Measurements from ENCODE around the gene TGIF2.
"Not testable (repeated sequence)": the region's sequence is repeated elsewhere in the genome, so short reads cannot be mapped to it uniquely, and the experiment has no call there.

Gene TGIF2

DNA sequence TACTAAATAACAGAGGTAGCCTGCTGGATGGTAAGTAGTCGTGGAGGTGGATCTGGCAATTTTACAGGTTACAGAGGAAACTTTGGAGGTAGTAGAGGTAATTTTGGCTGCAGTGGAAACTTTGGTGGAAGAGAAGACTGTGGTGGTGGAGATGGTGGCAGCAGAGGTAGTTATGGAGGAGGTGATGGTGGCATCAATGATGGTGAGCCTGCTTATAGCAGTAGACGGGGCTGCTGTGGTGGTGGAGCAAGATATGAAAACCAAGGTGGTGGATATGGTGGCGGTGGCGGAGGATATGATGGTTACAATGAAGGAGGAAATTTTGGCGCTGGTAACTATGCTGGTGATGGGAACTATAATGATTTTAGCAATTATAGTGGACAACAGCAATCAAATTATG lies 47.5 kb downstream of the TGIF2 start:
- DNase-seq, result no peak

DNA sequence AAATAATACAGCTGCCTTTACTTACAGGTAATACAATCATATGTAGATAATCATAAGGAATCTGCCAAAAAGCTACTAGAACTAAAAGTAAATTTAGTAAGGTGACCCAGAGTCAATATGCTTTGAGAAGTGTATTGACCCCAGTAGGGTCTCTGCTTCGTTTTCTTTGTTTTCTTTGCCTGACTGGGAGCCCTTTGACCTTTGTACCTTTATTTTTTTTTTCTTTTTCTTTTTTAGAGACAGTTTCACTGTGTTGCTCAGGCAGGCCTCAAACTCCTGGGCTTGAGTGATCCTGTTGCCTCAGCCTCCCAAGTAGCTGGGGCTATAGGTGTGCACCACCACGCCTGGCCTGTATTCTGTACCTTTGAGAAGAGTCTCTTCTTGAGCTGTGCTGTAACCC lies 50.0 kb downstream of the TGIF2 start:
- no peak for DNase-seq

DNA sequence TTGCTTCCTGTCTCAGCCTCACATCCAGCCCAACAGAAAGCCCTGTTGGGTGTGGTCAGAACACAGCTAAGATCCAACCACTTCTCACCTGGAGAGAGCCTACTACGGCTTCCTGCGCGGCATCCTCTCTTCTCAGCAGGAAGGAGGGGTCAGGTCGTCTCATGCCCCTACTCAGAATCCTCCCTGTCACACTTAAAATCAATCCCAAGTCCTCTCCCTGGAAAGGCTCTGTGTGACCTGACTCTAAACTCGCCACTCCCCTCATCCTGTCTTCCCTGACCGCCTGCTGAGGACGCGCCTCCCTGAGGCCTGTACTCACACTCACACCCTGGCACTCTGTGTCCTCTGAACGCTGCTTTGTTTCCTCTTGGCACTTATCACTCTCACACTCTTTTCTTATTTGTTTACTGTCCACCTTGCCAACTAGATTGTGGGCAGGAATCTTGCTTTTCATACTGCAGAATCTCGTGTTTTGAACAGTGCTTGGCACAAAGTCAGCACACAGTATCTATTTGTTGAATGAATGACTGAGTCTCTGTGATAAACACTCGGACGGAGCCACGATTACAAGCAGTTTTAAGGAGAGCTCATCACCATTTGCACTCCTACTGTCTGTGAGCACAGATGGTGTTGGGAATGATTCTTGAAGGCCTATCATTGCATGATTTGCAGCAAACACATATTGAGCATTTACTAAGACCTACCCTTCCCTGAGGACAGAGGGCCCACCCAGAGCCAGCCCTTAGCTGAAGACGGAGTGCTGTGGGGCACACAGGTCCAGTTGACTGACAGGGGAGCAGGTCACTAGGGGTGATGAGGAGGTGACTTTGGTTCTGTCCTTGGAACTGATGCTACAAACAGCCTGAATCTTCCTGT lies 50.9 kb downstream of the TGIF2 start:
- DNase-seq, result no peak

DNA sequence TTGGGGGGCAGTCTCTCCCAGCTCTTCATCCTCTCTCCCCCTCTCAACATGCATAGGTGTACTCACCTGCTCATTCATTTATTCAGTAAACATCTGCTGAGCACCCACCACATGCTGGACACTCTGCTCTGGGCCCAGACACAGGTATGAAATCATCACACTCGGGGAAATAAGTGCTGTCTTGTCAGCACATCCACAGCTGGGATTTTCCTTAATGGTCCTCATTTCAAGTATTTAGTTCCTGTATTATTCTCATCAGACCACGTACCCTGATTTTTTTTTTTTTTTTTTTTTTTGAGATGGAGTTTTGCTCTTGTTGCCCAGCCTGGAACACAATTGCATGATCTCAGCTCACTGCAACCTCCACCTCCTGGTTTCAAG lies 51.5 kb downstream of the TGIF2 start:
- no peak for DNase-seq

DNA sequence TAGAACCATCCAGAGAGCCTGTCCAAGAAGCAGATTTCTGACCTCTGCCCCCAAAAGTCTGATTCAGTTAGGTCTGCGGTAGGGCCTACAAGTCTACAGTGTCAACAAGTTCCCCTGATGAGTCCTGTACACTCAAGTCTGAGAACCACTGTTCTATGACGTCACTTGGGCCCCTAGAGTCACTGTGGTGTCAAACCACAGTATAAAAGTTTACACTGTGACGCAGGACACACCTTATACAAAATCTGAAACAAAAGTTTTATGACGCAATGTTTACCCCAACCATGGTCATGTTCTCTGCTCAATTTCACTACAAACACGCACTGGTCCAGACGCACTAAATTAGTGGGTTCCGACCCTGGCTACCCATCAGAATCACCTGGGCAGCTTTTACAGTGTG lies 54.7 kb downstream of the TGIF2 start:
- peak; percentile 42 for DNase-seq

DNA sequence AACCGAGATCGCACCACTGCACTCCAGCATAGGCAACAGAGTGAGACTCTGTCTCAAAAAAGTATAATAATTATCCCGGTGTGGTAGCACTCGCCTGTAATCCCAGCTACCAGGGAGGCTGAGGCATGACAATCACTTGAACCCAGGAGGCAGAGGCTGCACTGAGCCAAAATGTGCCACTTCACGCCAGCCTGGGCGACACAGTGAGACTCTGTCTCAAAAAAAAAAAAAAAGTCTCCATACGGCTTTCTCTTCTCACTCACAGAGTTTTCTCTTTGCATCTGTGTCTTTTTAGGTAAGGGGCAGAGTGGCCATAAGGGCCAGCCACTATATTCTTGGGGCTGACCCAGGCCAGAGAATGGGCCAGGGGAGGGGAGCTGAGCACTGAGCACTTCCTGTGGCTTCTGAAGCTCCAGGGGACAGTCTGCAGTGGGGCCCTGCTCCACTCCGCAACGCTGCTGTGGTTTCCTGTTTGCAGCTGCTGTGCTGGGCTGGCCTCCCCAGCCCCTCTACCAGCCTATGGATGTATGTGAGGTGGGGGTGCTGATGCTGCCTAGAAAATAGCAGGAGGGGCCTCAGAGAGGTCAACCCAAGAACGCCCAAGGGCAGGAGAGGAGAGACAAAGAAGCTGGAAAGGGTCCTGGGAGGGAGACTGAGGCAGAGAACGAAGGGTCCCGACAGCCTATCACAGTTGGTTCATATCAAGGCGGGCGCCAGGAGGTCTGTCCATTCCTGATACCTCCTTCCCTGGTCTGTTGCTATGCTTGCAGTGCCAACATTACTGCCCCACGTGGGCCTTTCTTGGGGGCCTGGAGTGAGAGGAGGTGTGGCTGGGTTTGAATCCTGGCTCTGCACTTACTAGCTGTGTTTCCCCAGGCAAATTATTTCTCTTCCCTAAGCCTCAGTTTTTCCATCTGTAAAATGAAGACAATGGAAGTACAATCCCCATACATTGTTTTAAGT lies 56.6 kb downstream of the TGIF2 start:
- DNase-seq, result peak; percentile 56

DNA sequence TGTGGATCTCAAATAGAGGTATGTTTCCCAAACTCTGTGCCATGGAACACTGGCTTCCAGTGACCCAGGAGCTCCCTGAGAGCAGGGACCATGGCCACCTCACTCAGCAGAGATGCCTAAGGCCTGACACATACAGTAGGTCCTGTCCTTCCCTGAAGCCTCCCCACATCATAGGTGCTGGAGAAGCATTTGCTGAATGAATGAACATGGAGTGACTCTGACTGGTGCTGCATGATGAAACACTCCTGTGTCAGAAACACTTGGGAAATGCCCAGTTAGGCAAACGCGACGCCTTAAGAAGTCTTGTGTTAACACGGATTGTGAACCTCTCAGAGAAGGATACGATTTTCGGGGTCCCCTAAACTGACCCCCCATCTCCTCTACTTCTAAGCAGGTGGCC lies 58.2 kb downstream of the TGIF2 start:
- no peak for DNase-seq

DNA sequence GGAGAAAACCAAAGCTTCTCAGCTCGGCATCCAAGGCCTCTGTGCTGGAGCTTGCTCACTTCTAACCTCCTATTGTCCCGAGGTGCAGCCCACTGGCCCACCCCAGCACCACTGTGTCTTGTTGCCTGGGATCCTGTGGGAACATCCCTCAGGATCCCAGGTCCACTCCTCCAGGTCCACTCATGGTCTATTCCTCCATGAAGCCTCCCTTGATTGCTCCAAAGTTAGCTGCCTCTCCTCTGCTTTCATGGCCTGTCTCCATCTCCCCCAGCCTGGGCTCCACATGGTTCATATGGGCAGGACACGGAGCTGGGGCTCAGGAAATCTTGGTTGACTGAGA lies 58.7 kb downstream of the TGIF2 start:
- no peak for DNase-seq

DNA sequence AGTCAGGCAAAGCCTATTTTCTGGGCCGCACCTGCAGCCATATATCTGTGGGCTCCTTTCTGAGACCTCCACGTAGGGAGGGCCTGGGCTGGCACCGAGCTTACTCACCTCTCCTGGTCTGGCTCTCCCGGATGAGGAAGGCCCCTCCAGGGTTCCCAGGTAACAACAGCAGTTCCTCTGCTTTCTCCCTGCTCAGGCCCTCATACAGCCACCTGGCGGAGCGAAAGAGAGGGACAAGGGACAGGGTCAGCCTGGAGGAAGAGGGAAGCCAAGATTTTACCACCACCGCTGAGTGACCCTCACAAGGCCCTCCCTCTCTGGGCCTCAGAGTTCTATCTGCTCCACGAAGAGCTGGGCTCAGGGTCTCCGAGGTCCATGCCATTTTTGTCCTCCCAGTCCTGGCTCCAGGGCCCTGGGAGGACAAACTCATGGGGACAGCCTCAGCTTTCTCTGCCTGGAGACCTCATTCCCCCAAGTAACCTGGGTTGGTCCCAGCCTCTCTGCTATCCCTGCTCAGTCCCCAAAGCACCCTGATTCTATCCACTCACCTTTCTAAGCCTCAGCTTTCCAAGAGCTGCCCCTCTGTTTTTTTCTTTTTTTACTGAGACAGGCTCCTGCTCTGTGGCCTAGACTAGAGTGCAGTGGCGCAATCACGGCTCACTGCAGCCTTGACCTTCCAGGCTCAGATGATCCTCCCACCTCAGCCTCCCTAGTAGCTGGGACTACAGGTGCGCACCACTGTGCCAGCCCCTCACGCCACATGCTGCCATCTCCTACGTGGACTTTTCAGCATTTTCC lies 59.3 kb downstream of the TGIF2 start:
- no peak for DNase-seq

DNA sequence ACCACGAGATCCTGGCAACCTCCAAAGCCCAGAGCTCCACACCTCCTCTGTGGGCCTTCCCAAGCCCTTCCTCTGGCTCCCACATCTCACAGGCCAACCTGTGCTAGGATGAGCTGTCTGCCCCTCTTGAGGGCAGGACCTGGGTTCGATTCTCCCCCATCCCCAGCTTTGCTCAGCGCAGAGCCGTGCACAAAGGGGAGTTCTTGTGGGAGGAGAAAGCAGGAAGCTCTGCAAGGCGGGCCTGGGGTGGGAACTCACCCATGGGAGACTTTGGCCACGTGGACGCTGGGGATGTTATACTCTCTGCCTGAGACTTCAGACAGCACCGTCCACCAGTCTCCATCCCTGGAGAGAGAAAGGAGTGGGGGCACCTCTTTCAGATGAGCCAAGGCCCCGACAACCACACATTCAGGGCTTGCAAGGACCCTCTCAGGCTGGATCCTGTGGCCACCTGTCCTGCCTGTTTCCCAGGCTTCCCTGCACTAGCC lies 59.9 kb downstream of the TGIF2 start:
- no peak for DNase-seq

DNA sequence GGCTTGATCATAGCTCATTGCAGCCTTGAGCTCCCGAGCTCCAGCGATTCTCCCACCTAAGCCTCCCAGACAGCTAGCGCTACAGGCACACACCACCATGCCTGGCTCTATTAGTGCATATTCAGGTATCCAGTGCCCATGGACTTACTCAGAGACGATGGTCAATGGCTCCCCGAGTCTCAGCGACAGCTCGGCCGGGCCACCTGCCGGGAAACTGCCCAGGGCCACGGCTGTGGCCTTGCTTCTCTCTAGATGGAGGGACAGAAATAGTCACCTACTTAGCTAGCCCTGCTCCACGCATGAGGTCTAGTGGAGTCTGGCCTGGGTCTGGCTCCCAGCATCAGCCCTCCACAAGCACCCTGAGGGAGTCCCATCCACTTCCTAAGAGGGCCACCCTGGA lies 60.9 kb downstream of the TGIF2 start:
- DNase-seq, result no peak

DNA sequence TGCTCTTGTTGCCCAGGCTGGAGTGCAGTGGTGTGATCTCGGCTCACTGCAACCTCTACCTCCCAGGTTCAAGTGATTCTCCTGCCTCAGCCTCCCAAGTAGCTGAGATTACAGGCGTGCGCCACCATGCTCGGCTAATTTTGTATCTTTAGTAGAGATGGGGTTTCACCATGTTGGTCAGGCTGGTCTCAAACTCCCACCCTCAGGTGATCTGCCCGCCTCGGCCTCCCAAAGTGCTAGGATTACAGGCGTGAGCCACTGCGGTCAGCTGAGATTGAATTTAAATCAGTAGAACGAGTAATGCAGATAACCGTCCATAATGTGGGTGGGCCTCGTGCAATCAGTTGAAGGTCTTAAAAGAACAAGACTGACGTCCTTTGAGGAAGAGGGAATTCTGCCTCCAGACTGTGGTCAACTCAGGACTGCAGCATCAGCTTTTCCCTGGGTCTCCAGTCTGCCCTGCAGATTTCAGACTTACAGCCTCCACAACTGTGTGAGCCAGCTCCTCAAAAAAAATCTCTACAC lies 65.5 kb downstream of the TGIF2 start:
- DNase-seq, result not testable (repeated sequence)

DNA sequence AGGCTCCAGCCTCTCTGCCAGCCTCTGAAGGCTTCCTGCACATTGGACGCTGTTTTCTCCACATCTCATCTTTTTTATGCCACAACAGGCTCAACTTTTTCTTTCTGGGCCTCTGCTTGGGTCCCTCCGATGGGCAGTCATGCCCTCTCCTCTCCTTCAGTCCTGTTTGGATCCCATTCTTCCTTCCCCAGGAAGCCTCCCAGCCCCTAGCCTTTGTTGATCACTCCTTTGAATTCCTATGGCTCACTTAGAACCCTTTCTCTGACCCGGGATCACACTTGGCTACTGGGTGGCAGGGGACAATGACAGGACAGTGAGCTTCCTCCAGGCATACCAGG lies 68.1 kb downstream of the TGIF2 start:
- DNase-seq, result no peak

DNA sequence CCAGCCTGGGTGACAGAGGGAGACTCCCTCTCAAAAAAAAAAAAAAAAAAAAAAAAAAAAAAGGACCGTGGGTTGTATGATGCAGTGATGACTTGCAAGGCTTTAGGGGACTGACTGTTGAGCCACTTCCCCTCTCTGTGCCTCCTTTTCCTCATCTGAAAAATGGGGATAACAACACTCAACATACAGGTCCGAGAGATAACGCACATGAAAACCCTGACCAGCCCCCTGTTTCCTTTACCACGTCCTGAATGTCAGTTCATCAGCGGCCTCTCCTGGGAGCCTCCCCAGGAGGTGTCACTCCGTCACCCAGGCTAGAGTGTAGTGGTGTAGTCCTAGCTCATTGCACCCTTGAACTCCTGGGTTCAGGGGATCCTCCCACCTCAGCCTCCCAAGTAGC lies 68.7 kb downstream of the TGIF2 start:
- DNase-seq, result no peak
